ENCODE data around the gene ABO.
"Not testable (repeated sequence)": the region's sequence is repeated elsewhere in the genome, so short reads cannot be mapped to it uniquely, and the experiment has no call there.

DNA sequence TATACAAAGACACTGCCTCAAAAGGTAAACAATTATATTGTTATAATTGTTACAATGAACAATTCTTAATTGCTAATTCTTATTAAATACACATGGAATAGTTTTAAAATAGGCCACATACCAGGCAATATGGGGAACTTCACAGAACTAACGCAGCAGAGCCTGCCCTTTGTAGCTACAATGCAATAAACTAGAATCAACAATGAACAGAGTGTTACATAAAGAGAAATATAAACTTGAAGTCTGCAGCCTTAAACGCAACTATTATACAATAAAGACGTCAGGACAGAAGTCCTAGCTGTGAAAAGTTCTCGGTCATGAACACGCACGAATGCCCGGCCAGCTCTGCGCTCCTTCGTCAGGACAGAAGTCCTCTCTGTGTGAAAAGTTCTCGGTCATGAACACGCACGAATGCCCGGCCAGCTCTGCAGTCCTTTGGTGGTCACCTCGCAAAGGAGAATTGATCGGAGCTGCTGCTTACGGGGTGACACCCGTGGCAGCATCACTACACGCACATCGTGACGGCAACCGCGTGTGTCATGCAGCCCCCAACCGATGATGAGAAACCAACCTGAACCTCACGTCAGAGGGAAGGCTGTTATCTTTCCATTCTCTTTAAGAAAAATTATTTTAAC is 43.0 kb downstream of the ABO start:
- TF ChIP-seq, protein P1, sequence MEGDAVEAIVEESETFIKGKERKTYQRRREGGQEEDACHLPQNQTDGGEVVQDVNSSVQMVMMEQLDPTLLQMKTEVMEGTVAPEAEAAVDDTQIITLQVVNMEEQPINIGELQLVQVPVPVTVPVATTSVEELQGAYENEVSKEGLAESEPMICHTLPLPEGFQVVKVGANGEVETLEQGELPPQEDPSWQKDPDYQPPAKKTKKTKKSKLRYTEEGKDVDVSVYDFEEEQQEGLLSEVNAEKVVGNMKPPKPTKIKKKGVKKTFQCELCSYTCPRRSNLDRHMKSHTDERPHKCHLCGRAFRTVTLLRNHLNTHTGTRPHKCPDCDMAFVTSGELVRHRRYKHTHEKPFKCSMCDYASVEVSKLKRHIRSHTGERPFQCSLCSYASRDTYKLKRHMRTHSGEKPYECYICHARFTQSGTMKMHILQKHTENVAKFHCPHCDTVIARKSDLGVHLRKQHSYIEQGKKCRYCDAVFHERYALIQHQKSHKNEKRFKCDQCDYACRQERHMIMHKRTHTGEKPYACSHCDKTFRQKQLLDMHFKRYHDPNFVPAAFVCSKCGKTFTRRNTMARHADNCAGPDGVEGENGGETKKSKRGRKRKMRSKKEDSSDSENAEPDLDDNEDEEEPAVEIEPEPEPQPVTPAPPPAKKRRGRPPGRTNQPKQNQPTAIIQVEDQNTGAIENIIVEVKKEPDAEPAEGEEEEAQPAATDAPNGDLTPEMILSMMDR (IDR thresholded peaks at IDR 0.05): not testable (repeated sequence)
- not testable (repeated sequence) for TF ChIP-seq POLR2A, POLR2AphosphoS5, EP300 (IDR thresholded peaks at IDR 0.05)

All from suprapubic skin (tissue), 4 donors.